T-helper 1 cell treated with Interleukin-12 subunit alpha and Interleukin-12 subunit beta and Interleukin-4 antibody, amounts not matched to agents 30 ng/mL and 1 ng/mL, for 36 hours (primary cell): ENCODE results near the gene GGA3. TPM values are rescaled to one million over a fixed set of nuclear protein-coding genes. Genes with fewer than 3 reads are reported as not detected.
"Not testable (repeated sequence)": the region's sequence is repeated elsewhere in the genome, so short reads cannot be mapped to it uniquely, and the experiment has no call there.

ENCODE experiments used
- intact Hi-C: fragments of 100-400 bp; cut with micrococcal nuclease; formaldehyde crosslinking; loops from one replicate; pipeline ENCODE4 v1.15.1; 2024
- total RNA-seq: library from RNA; stranded (reverse); gene quantifications from 2 replicates; pipeline ENCODE4 v1.2.3, GENCODE V29; 2022

Gene GGA3
- total RNA-seq, 1 donor from 2014 or later, result 88.6 TPM

DNA sequence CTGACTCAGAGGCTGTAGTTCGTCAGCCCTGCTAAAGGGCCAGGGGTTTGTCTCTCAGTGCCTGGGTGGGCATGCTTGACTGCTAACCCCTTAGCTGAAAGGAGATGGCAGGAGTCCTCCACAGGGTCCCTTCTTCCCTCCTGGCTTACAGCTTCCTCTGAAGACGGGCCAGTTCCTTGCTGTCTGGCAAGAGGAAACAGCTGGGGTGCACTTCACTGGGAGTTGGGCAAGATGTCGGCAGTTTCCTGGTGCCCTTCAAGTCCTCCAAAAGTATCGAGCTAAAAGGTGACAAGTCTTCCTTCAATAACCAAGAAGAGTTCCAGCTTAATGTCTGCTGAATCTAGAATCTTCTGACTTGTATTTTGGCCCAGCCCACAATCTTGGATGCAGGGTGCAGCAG lies 32.6 kb downstream of the GGA3 start:
- intact Hi-C loops, result no loop called here

DNA sequence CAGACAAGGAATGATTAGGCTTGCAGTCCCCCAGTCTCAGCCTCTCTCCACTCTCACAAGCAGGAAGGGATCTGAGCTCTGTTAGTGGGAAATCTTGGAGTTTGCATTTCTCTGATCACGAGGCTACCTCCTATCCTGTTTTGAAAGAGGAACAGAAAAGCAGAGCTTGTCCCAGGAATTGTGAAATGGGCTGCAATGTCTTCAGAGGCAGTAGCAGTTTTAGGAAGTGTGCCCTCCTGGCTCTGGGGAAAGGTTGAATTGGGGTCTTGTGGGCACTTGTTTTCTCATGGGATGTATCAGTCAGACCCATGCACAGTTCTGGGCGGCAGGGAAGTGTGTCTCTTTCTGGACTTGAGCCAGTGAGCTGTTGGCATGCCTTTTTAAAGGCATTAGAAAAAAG lies 33.1 kb downstream of the GGA3 start:
- intact Hi-C loops, result no loop called here

DNA sequence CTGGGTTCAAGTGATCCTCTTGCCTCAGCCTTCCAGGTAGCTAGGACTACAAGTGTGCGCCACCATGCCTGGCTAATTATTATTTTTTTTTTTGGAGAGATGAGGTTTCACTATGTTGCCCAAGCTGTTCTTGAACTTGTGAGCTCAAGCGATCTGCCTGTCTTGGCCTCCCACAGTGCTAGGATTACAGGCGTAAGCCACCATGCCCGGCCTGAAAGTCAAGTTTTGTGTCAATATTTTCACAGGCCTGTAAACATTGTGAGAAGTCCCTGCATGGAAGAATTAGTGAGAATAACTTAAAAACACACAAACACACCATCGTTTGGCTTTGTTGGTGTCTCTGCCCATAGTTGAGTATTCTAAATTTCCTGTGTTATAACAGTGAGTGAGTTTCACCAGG lies 33.7 kb downstream of the GGA3 start:
- intact Hi-C loops, result no loop called here

DNA sequence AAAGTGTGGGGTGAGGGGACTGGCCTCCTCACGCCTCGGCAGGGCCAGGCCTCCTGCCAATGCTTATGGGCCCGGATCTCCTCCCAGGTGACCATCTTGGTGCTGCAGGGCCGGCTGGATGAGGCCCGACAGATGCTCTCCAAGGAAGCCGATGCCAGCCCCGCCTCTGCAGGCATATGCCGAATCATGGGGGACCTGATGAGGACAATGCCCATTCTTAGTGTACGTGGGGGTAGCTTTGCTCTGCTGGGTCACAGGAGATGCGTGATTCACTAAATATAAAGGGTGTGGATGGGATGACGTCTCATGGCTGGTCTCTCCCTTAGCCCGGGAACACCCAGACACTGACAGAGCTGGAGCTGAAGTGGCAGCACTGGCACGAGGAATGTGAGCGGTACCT lies 36.4 kb downstream of the GGA3 start:
- intact Hi-C loops, result no loop called here

DNA sequence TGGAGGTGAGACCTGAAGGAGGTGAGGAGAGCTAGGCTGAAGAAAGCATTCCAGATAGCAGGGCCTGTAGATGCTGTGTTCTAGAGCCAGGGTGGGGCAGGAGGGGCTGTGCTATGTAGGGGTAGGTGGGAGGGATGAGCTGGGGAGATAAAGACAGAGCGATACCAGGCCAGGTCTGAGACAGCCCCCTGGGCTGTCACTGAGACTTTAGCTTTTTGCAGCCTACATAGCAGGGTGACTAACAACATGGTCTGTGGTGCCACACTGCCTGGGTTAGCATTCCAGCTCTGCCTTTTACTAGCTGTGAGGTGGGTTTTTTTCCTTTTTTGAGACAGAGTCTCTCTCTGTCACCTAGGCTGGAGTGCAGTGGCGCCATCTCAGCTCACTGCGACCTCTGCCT lies 41.6 kb downstream of the GGA3 start:
- intact Hi-C loops, result no loop called here

DNA sequence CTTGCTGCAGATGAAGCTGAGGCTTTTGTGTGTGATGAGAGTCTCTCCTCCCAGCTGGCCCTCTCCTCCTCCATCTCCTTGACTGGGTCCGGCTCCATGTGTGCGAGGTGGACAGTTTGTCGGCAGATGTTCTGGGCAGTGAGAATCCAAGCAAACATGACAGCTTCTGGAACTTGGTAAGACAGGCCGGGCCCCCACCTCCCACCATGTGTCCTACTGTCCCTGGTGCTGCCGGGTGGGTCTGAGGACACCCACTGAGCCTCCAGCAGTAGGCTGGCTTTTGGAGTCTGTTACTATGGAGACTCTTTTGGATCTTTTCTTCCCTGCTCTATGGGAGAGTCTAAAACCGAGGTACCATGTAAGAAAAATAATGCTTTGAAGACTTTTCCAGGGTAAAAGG lies 43.3 kb downstream of the GGA3 start:
- intact Hi-C loops, result no loop called here

DNA sequence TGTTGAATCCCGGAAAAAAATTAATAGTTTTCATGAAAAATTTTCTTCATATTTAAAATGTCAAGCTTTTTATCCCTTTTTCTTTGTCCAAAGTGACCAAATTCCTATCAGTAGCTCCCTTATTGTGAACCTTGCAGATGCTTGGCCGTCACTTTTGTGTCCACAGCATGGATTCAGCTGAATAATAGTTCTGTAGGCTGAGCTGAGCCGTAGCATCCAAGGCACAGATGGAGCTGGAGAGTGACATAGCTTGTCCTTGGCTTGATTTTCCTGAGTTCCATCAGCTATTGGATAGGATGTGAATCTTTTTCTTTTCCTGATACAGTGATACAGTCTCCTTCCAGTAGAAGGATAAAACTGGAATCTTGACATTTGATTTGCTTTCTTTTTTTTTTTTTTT lies 52.3 kb downstream of the GGA3 start:
- intact Hi-C loops, result no loop called here

DNA sequence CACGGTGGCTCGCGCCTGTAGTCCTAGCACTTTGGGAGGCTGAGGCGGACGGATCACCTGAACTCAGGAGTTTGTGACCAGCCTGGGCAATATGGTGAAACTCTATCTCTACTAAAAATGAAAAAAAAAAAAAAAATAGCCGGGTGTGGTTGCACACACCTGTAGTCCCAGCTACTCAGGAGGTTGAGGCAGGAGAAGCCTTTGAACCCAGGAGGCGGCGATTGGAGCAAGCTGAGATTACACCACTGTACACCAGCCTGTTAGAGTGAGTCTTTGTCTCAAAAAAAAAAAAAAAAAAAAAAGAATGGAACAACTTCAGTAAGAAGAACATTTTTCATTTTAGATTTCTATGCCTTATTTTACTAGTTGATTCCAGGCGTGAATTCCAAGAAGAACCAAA lies 53.2 kb downstream of the GGA3 start:
- intact Hi-C loops, result no loop called here

DNA sequence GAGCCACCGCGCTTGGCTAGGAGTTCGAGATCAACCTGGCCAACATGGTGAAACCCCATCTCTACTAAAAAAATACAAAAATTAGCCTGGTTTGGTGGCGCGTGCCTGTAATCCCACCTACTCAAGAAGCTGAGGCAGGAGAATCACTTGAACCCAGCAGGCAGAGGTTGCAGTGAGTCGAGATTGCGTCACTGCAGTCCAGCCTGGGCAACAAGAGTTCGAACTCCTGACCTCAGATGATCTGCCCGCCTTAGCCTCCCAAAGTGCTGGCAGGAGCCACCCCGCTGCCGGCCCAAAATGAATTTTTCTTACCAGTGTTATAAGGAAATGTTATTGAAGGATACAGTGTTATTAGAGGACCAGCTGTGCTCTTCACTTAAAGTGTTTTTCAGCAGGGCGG lies 53.6 kb downstream of the GGA3 start:
- intact Hi-C loops, result no loop called here

DNA sequence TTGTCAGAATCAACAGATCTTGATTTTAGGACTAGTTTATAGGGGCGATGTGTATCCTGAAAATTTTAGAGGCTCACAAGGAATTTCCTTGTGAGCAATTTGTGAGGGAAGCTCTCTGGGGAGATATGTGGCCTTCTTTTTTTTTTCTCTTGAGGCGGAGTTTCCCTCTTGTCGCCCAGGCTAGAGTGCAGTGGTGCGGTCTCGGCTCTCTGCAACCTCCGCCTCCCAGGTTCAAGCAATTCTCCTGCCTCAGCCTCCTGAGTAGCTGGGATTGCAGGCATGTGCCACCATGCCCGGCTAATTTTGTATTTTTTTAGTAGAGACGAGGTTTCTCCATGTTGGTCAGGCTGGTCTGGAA lies 54.4 kb downstream of the GGA3 start:
- intact Hi-C loops, result not testable (repeated sequence)

DNA sequence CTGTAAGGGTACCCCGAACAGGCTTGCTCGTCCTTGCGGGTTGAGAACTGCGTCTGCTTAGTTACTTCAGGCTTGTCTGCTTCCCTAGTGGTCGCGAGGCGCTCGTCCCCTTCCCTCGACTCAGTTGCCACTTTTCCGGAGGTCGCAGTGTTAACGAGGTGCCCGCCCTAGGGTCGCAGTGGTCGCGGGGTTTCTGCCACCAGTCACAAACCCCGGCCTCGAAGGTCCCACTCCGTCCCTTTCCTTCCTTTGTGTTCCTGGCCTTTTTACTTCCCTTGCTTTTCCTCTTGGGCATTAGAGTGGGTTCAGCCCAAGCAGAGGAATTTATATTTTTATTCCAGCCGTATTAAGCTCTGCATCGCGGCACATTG lies 55.6 kb downstream of the GGA3 start:
- intact Hi-C loops, result loop anchor here (1.0 to 2.0 kb wide), 9 partner anchors 22 to 333 kb away; partner anchors contain the start of genes ARMC7, FDXR, GGA3 and JPT1

DNA sequence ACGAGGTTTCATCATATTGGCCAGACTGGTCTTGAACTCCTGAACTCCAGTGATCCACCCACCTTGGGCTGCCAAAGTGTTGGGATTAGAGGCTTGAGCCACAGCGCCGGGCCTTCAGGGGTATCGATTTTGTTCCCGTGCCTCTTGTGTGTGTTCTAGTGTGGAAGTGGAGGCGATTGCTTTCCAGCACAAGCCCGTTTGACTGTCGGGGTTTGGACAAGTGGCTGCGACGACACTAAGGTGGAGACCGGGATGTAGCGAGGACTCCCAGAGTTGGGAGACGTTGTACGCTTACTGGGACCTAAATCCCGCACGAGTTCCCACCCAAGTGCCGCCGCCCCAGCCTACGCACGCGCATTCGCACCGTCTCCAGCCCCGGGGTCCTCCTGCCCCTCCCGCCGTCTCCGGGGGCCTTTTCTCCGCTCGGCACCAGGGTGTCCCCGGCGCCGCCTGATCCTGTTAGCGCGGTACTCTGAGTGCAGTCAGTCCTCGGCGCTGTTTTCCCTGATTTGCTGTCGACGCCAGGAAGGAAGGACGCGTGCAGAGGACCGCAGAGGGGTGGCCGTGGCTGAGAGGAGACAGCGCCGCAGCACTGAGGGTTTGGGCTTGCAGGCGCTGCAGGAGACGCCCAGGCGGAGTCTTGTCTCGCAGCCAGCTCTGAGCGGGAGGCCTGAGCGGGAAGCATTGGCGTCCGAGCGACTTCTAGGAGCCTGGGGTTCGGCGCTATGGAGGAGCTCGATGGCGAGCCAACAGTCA lies 56.2 kb downstream of the GGA3 start, which contains the start of gene NUP85:
Gene NUP85 (plus strand): TSS at position 643 of the 756 bp plus-strand sequence. CDS start 83 bp downstream, at position 726.
- intact Hi-C loops, result loop anchor here (1.0 to 2.0 kb wide), 9 partner anchors 22 to 332 kb away; partner anchors contain the start of genes ARMC7, FDXR, GGA3 and JPT1

DNA sequence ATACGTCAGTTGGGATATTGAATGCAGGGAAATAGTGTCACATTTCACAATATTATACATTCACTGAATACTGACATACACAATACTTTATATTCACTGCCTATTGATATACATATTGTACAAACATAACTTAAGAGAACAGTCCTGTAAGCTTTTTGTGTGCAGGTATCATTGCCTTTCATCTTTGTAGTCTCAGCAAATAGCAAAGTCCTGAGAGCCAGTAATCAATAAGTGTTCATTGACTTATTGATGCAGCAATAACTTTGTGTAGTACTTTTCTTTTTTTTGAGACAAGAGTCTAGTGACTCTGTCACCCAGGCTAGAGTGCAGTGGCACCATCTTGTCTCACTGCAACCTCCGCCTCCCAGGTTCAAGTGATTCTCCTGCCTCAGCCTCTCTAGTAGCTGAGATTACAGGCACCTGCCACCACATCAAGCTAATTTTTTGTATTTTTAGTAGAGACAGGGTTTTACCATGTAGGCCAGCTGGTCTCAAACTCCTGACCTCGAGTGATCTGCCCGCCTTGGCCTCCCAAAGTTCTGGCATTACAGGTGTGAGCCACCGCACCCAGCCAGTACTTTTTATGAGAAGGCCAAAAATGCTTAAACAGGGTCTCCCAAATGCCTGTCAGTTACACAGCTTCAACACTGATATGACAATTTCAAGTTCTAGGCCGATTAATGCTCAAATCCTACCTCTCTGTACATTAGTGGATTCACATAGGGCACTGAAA lies 61.4 kb downstream of the GGA3 start:
- intact Hi-C loops, result loop anchor here (2.0 to 5.0 kb wide), 2 partner anchors 72 to 139 kb away; partner anchors contain the start of gene MIF4GD

DNA sequence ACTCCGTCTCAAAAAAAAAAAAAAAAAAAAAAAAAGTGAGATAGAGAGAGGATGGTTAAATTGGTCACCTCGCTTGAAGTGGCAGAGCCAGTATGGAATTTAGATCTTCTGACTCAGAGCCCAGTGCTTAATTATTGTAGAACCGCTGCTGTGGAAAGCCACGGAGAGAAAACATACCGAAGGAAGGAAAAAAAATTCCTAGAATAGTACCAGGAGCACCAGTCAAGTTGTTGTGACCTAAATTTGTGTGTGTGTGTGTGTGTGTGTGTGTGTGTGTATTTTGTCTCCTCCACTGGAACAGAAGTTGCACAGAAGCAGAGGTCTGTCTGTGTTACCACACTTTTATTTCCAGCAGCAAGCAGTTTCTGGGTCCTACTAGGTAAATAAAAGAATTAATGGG lies 66.5 kb downstream of the GGA3 start:
- intact Hi-C loops, result no loop called here

DNA sequence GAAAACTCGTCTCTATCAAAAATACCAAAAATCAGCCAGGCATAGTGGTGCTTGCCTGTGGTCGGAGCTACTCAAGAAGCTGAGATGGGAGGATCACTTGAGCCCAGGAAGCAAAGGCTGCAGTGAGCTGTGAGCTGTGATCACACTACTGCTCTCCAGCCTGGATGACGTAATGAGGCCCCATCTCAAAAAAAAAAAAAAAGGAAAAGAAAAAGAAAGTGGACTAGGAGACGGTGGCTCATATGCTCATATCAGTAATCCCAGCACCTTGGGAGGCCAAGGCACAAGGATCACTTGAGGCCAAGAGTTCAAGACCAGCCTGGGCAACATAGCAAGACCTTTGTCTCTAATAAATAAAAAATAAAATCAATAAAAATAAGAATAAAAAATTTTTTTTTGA lies 69.8 kb downstream of the GGA3 start:
- intact Hi-C loops, result no loop called here

DNA sequence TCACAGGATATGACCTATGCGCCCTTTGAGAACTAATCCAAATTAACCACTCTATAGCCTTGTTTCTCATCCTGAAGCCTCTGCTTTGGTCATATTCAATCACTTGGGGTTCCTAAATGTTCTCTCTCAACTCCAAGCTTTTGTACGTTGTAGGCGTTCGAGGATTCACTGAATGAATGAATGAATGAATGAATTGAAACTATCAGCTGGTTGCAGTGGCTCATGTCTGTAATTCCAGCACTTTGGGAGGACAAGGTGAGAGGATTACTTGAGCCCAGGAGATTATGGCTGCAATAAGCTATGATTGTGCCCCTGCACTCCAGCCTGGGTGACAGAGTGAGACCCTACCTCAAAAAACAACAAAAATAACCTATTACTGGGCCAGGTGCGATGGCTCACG lies 72.8 kb downstream of the GGA3 start:
- intact Hi-C loops, result loop anchor here (1.0 to 10.0 kb wide), 4 partner anchors 7 to 314 kb away; partner anchors contain the start of genes CDR2L and FDXR

Other genes with a start within 250 kb of the GGA3 start
- 43.1 and 43.3 TPM in 2 replicates for gene MRPL58, start 248.9 kb downstream of the GGA3 start, total RNA-seq
- gene ATP5PD, start 214.6 kb downstream of the GGA3 start, total RNA-seq, result 186 and 190 TPM in 2 replicates
- gene KCTD2, start 214.4 kb downstream of the GGA3 start, total RNA-seq, result 19.3 and 20.3 TPM in 2 replicates
- 7.6 and 7.8 TPM in 2 replicates for gene SLC16A5, start 173.7 kb downstream of the GGA3 start, total RNA-seq
- gene ARMC7, start 151.6 kb downstream of the GGA3 start, total RNA-seq, result 15.7 and 16.5 TPM in 2 replicates
- gene NT5C, start 129.9 kb downstream of the GGA3 start, total RNA-seq, result 52.1 and 53.9 TPM in 2 replicates
- 236 and 281 TPM in 2 replicates for gene JPT1, start 107.1 kb downstream of the GGA3 start, total RNA-seq
- 493 and 503 TPM in 2 replicates for gene SUMO2, start 78.6 kb downstream of the GGA3 start, total RNA-seq
- gene NUP85, start 55.9 kb downstream of the GGA3 start, total RNA-seq, result 97.3 and 99.6 TPM in 2 replicates
- 66.3 and 73.3 TPM in 2 replicates for gene MRPS7, start 273 bp upstream of the GGA3 start, total RNA-seq
- 36.3 and 39.2 TPM in 2 replicates for gene MIF4GD, start 9.6 kb upstream of the GGA3 start, total RNA-seq
- 48.4 and 52.7 TPM in 2 replicates for gene SLC25A19, start 27.8 kb upstream of the GGA3 start, total RNA-seq
- 150 and 168 TPM in 2 replicates for gene GRB2, start 144.1 kb upstream of the GGA3 start, total RNA-seq
- gene TMEM94, start 195.0 kb upstream of the GGA3 start, total RNA-seq, result 82.3 and 85.7 TPM in 2 replicates